GM12878 (cell line): ENCODE data around the gene REN. TPM values are rescaled to one million over a fixed set of nuclear protein-coding genes. Genes with fewer than 3 reads are reported as not detected.

Source experiments
- ATAC-seq: fragments of 200-7000 bp; cut with Tn5 transposase; 3 replicates; pipeline ENCODE4 v1.9.1; 2020; ENCODE audit warnings: mild to moderate bottlenecking, moderate library complexity
- BruUV-seq: library from RNA; stranded (reverse); fragments of 400-500 nt; replicated peaks from 2 replicates; lab custom pipeline; 2021; lab: Mats Ljungman, UMichigan
- CTCF ChIA-PET: fragments of 300-600 bp; sonication (Branson Sonifier 250); formaldehyde crosslinking; extraction: SDS; loops from one replicate; lab custom pipeline; 2021; ENCODE audit warnings: inconsistent platforms; lab: Yijun Ruan, JAX
- POLR2A ChIA-PET: fragments of 350-600 bp; formaldehyde crosslinking; extraction: SDS; loops from one replicate; lab custom pipeline; 2021; ENCODE audit warnings: inconsistent platforms; lab: Charles Lee
- RAD21 ChIA-PET: fragments of 300-600 bp; sonication (Branson Sonifier 250); formaldehyde crosslinking; loops from one replicate; lab custom pipeline; 2023; ENCODE audit warnings: antibody characterized with exemption; ENCODE audit not compliant: unreplicated experiment; lab: Charles Lee
- SMC1A ChIA-PET: fragments of 300-600 bp; sonication (Branson Sonifier 250); formaldehyde crosslinking; loops from one replicate; lab custom pipeline; 2023; ENCODE audit not compliant: unreplicated experiment, uncharacterized antibody; lab: Charles Lee
- DNase-seq: peaks from one replicate; pipeline ENCODE4 v3.0.0-alpha.2; 2011; ENCODE audit warnings: low read depth, low spot score
- FAIRE-seq: peaks from 3 replicates; lab custom pipeline; 2011; peaks lifted over from hg19 to GRCh38; lab: Jason Lieb, UNC
- H2AFZ ChIP-seq: 2 replicates; pipeline ENCODE4 v1.6.0; 2011; ENCODE audit warnings: low read depth, low read length, control low read depth; ENCODE audit not compliant: control insufficient read depth
- H3K27ac ChIP-seq: 2 replicates; pipeline ENCODE4 v1.5.1; 2011; ENCODE audit warnings: control low read depth; ENCODE audit not compliant: control insufficient read depth, insufficient read depth
- H3K27me3 ChIP-seq, 2 experiments: replicated peaks in 1 of 2; 2 replicates each; pipeline versions ENCODE4 v1.6.0 to v1.6.1; 2011; ENCODE audit warnings: low read length in 1 of 2; ENCODE audit not compliant: control insufficient read depth in 2 of 2, insufficient read depth in 2 of 2
- H3K36me3 ChIP-seq, 2 experiments: 2 replicates each; pipeline ENCODE4 v1.5.1; 2011; ENCODE audit warnings: low read length in 1 of 2; ENCODE audit not compliant: control insufficient read depth in 2 of 2, insufficient read depth in 2 of 2
- H3K4me1 ChIP-seq: 2 replicates; pipeline ENCODE4 v1.6.1; 2011; ENCODE audit warnings: mild to moderate bottlenecking, low read length, moderate library complexity, mixed read lengths; ENCODE audit not compliant: control insufficient read depth, insufficient read depth
- H3K4me2 ChIP-seq: 2 replicates; pipeline ENCODE4 v1.6.0; 2011; ENCODE audit warnings: control low read depth; ENCODE audit not compliant: control insufficient read depth, insufficient read depth
- H3K4me3 ChIP-seq: fragments of 200-600 bp; sonication (generic); 2 replicates; pipeline ENCODE4 v1.5.1; 2016
- H3K79me2 ChIP-seq: 2 replicates; pipeline ENCODE4 v1.6.0; 2011; ENCODE audit warnings: low read length; ENCODE audit not compliant: control insufficient read depth, insufficient read depth
- H3K9ac ChIP-seq: 2 replicates; pipeline ENCODE4 v1.8.0; 2011; ENCODE audit warnings: low read length, control low read depth, mixed read lengths; ENCODE audit not compliant: control insufficient read depth, insufficient read depth
- H3K9me3 ChIP-seq: replicated peaks from 3 replicates; pipeline ENCODE4 v1.5.1; 2011; ENCODE audit warnings: mild to moderate bottlenecking, low read length; ENCODE audit not compliant: control insufficient read depth, insufficient read depth
- H4K20me1 ChIP-seq: 2 replicates; pipeline ENCODE4 v1.6.0; 2011; ENCODE audit not compliant: control insufficient read depth, insufficient read depth
- E4F1 ChIP-seq: fragments of 450-650 bp; IDR thresholded peaks from 2 replicates; pipeline ENCODE4 v1.6.1; 2018; ENCODE audit warnings: borderline replicate concordance, mild to moderate bottlenecking; ENCODE audit not compliant: partially characterized antibody
- ELK1 ChIP-seq: IDR thresholded peaks from 2 replicates; pipeline ENCODE4 v1.6.1; 2012; ENCODE audit warnings: low read depth, low read length, improper control_type of control experiment
- FOXK2 ChIP-seq: fragments of 450-650 bp; IDR thresholded peaks from 2 replicates; pipeline ENCODE4 v1.6.1; 2017; ENCODE audit warnings: mild to moderate bottlenecking, moderate library complexity
- MLLT1 ChIP-seq: fragments of 450-650 bp; IDR thresholded peaks from 2 replicates; pipeline ENCODE4 v1.6.1; 2016; ENCODE audit warnings: mild to moderate bottlenecking
- NR2F1 ChIP-seq: fragments of 450-650 bp; conservative IDR thresholded peaks from 2 replicates; pipeline ENCODE4 v1.6.1; 2017; ENCODE audit warnings: mild to moderate bottlenecking
- NRF1 ChIP-seq: conservative IDR thresholded peaks from 2 replicates; pipeline ENCODE4 v1.6.1; 2011; ENCODE audit warnings: mild to moderate bottlenecking, low read depth, low read length, improper control_type of control experiment
- PAX8 ChIP-seq: fragments of 450-650 bp; IDR thresholded peaks from 2 replicates; pipeline ENCODE4 v1.6.1; 2017; ENCODE audit warnings: mild to moderate bottlenecking, moderate library complexity
- POLR2A ChIP-seq: IDR thresholded peaks from 2 replicates; pipeline ENCODE4 v1.6.1; 2011; ENCODE audit warnings: low read depth, mild to moderate bottlenecking, low read length
- PRDM15 ChIP-seq: fragments of 450-650 bp; formaldehyde crosslinking; IDR thresholded peaks from 2 replicates; pipeline ENCODE4 v1.4.0; 2020; ENCODE audit warnings: mild to moderate bottlenecking, moderate library complexity
- RBBP5 ChIP-seq: fragments of 200-600 bp; sonication (generic); conservative IDR thresholded peaks from 2 replicates; pipeline ENCODE4 v1.6.1; 2016
- ZBTB11 ChIP-seq: fragments of 450-650 bp; formaldehyde crosslinking; IDR thresholded peaks from 2 replicates; pipeline ENCODE4 v1.5.0; 2022; ENCODE audit warnings: mild to moderate bottlenecking, missing genetic modification characterization
- WGBS: methylation state at CpG from one replicate; pipeline ENCODE4 v1.1.6; 2016; ENCODE audit warnings: low lambda C conversion rate; ENCODE audit not compliant: insufficient replicate concordance, insufficient coverage; ENCODE audit errors: missing lambda C conversion rate; 5-methylcytosine and 5-hydroxymethylcytosine counted together
- in situ Hi-C: fragments of 300-500 bp; cut with MboI; formaldehyde crosslinking; loops from 9 replicates; pipeline ENCODE4 v1.14.3; 2018; ENCODE audit warnings: mixed read lengths
- intact Hi-C: fragments of 100-400 bp; cut with micrococcal nuclease; formaldehyde crosslinking; loops from one replicate; pipeline ENCODE4 v1.14.2; 2022; ENCODE audit not compliant: unreplicated experiment
- polyA plus RNA-seq, 11 experiments: library from polyadenylated mRNA; depleted of rRNA in 4 of 11; unstranded in 6 of 11; stranded (reverse) in 5 of 11; fragments of >200 nt; fragmentation: Nextera tagmentation in 4 of 11; fragmentation: Illumina TruSeq in 1 of 11; extraction: Ambion mirVana in 4 of 11; extraction: Trizol in 1 of 11; gene quantifications; 1 replicate in 1 of 11; 2 replicates in 10 of 11; pipeline versions ENCODE4 v1.2.1 to v1.2.3, GENCODE V29; 2011 to 2016; ENCODE audit warnings: inconsistent platforms in 2 of 11, missing spikeins in 2 of 11, low read depth in 1 of 11
- total RNA-seq, 4 experiments: library from RNA; depleted of rRNA in 3 of 4; stranded (reverse); fragments of >200 nt in 3 of 4; fragmentation: Illumina TruSeq in 1 of 4; extraction: Trizol in 1 of 4; gene quantifications; 2 replicates each; pipeline versions ENCODE4 v1.2.1 to v1.2.3, GENCODE V29; 2013 to 2021

Gene REN
- total and polyA plus RNA-seq, 10 of the 15 experiments (the other 5 are each of a cell fraction or from before 2014, with no cell fraction given) = not detected

GRCh38 chr1:204110894-204111633 lies 55.1 kb downstream of the REN start:
- BruUV-seq = no TSS peak
- FAIRE-seq (no peak), ATAC-seq (no peak), DNase-seq (no peak)
- SMC1A ChIA-PET = interaction anchor here (1.0 to 2.1 kb wide), 2 partner anchors 7 to 12 kb away, joined by 3 to 5 read pairs; no protein-coding TSS in a partner anchor
- H3K9me3 ChIP-seq = no peaks in the 10 kb centered on the region
- H3K4me3 ChIP-seq = no peak overlapping the region
- H3K36me3 ChIP-seq = no peaks in the 10 kb centered on the region
- TF ChIP-seq RBBP5 (no peak), NRF1 (no peak), NR2F1 (no peak), FOXK2 (no peak), PAX8 (no peak), PRDM15 (CRISPR knock-in tag) (no peak), E4F1 (no peak), POLR2A (no peak), ELK1 (no peak), MLLT1 (no peak), ZBTB11 (CRISPR knock-in tag) (no peak)
- H3K27me3 ChIP-seq = peaks cover 0 to 1% of the 10 kb centered on the region in 2 experiments; a peak in 1 of 4 replicates
- H3K4me2 ChIP-seq = no peak overlapping the region
- H3K79me2 ChIP-seq = no peaks in the 10 kb centered on the region
- CTCF ChIA-PET = no interaction called here
- no peak overlapping the region for H3K27ac ChIP-seq
- H3K4me1 ChIP-seq = no peaks in the 10 kb centered on the region
- H3K9ac ChIP-seq = no peak overlapping the region
- POLR2A ChIA-PET = no interaction called here
- in situ Hi-C loops = no loop called here
- RAD21 ChIA-PET = interaction anchor here (1.1 kb wide), 1 partner anchor 17 kb away, joined by 3 read pairs; no protein-coding TSS in a partner anchor
- no peak overlapping the region for H2AFZ ChIP-seq
- 38% methylated on average over 5 of the region's 5 CpGs for WGBS
- H4K20me1 ChIP-seq = no peaks in the 10 kb centered on the region
- intact Hi-C loops = no loop called here
